A549 (cell line): ENCODE results near the gene TRIM3.

Source experiments
- BHLHE40 ChIP-seq: IDR thresholded peaks from 2 replicates; pipeline ENCODE4 v1.6.1; 2012; ENCODE audit warnings: low read depth, low read length, inconsistent platforms
- CBX2 ChIP-seq: fragments of 200-600 bp; sonication (generic); IDR thresholded peaks from 2 replicates; pipeline ENCODE4 v1.6.1; 2016; ENCODE audit warnings: low read depth, mild to moderate bottlenecking, borderline replicate concordance
- CHD2 ChIP-seq: fragments of 150-350 bp; IDR thresholded peaks from 2 replicates; pipeline ENCODE4 v1.6.1; 2014; ENCODE audit warnings: low read length; ENCODE audit not compliant: partially characterized antibody
- CTCF ChIP-seq: fragments of >200 bp; sonication (Bioruptor Twin); formaldehyde crosslinking; IDR thresholded peaks from 3 replicates; pipeline ENCODE4 v1.5.1; 2016
- EP300 ChIP-seq, 2 experiments: fragments of >200 bp; sonication (Bioruptor Twin); formaldehyde crosslinking; IDR thresholded peaks; 2 replicates in 1 of 2; 3 replicates in 1 of 2; pipeline ENCODE4 v1.6.1; 2016 to 2017
- GATA3 ChIP-seq: IDR thresholded peaks from 2 replicates; pipeline ENCODE4 v1.6.1; 2012; ENCODE audit warnings: borderline replicate concordance
- HMGXB4 ChIP-seq: fragments of 250-450 bp; sonication (Bioruptor Pico); IDR thresholded peaks from 2 replicates; pipeline ENCODE4 v1.5.0; 2021; ENCODE audit warnings: mild to moderate bottlenecking, moderate library complexity, borderline replicate concordance
- HOXB5 ChIP-seq: fragments of 250-450 bp; sonication (Bioruptor Pico); IDR thresholded peaks from 2 replicates; pipeline ENCODE4 v1.5.0; 2020; ENCODE audit warnings: mild to moderate bottlenecking, moderate library complexity
- MYC ChIP-seq: IDR thresholded peaks from 2 replicates; pipeline ENCODE4 v1.6.1; 2012; ENCODE audit warnings: mild to moderate bottlenecking, inconsistent platforms, low read length, improper control_type of control experiment, borderline replicate concordance
- POLR2A ChIP-seq: IDR thresholded peaks from 2 replicates; pipeline ENCODE4 v1.6.1; 2012; ENCODE audit warnings: mild to moderate bottlenecking, low read length
- RAD21 ChIP-seq, 2 experiments: fragments of >200 bp in 1 of 2; sonication (Bioruptor Twin) in 1 of 2; formaldehyde crosslinking in 1 of 2; IDR thresholded peaks in 1 of 2; conservative IDR thresholded peaks in 1 of 2; 2 replicates in 1 of 2; 3 replicates in 1 of 2; pipeline ENCODE4 v1.6.1; 2012 to 2018; ENCODE audit warnings: inconsistent platforms in 1 of 2
- RARB ChIP-seq: fragments of 250-450 bp; sonication (Bioruptor Pico); IDR thresholded peaks from 2 replicates; pipeline ENCODE4 v1.8.0; 2021; ENCODE audit warnings: mild to moderate bottlenecking, moderate library complexity
- SMC3 ChIP-seq: fragments of >200 bp; sonication (Bioruptor Twin); formaldehyde crosslinking; IDR thresholded peaks from 3 replicates; pipeline ENCODE4 v1.6.1; 2018; ENCODE audit warnings: inconsistent platforms
- USF2 ChIP-seq: fragments of 450-650 bp; IDR thresholded peaks from 2 replicates; pipeline ENCODE4 v1.6.1; 2014; ENCODE audit warnings: antibody characterized with exemption

- TF ChIP-seq CTCF (no peak), POLR2A (no peak), RARB (no peak), SMC3 (no peak), HMGXB4 (CRISPR knock-in tag) (no peak), GATA3 (no peak), USF2 (no peak), RAD21 (conservative IDR thresholded peaks at IDR 0.05 in 1 of 2, IDR thresholded peaks at IDR 0.05 in 1 of 2) (no peak), BHLHE40 (no peak), CHD2 (no peak), EP300 (IDR thresholded peaks at IDR 0.05) (no peak), HOXB5 (CRISPR knock-in tag) (no peak), CBX2 (no peak), MYC (no peak)
These were observed 21.5 kb downstream of the TRIM3 start for GRCh38 chr11:6452219-6452618.
